ENCODE data around the gene UCK2. TPM values are rescaled to one million over a fixed set of nuclear protein-coding genes. Genes with fewer than 3 reads are reported as not detected.
A peak's percentile ranks its signal among the peaks of the same experiment; 100 is the strongest.

The UCK2 gene
- total RNA-seq, 4 donors from 2014 or later: 40.3 to 47.8 (median 42.2) TPM

DNA sequence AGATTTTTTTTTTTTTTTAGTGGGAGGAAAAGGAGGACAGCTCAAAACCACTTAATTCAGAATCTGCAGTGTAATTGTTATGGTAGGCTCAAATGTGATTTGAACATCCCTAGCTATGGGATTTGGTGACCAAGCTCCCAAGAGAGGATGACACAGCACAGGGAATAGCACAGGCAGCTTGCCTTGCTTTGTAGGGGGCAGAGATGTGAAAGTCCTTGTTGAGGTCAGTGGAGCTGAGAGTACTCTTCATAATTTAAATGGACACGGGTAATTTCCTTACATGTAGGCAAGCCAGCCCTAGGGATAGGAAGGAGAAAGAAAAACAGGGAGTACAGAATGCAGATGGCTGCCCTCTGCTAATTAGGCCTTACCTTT is 3.2 kb upstream of the UCK2 start:
- TF ChIP-seq, protein P1, sequence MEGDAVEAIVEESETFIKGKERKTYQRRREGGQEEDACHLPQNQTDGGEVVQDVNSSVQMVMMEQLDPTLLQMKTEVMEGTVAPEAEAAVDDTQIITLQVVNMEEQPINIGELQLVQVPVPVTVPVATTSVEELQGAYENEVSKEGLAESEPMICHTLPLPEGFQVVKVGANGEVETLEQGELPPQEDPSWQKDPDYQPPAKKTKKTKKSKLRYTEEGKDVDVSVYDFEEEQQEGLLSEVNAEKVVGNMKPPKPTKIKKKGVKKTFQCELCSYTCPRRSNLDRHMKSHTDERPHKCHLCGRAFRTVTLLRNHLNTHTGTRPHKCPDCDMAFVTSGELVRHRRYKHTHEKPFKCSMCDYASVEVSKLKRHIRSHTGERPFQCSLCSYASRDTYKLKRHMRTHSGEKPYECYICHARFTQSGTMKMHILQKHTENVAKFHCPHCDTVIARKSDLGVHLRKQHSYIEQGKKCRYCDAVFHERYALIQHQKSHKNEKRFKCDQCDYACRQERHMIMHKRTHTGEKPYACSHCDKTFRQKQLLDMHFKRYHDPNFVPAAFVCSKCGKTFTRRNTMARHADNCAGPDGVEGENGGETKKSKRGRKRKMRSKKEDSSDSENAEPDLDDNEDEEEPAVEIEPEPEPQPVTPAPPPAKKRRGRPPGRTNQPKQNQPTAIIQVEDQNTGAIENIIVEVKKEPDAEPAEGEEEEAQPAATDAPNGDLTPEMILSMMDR (IDR thresholded peaks at IDR 0.05): no peak
- no peak for TF ChIP-seq POLR2A (IDR thresholded peaks at IDR 0.05)
- DNase-seq (ENCODE audit: low spot score in 2 of 2): no peak
- intact Hi-C loops (cut with DNase I; ENCODE audit: low total_unique reads): no loop called here
- no peak overlapping the region for H3K4me3 ChIP-seq (ENCODE audit: low read depth, poor library complexity, severe bottlenecking)
- WGBS, 2 donors: 67 to 83% methylated on average over 1 of the region's 1 CpG

DNA sequence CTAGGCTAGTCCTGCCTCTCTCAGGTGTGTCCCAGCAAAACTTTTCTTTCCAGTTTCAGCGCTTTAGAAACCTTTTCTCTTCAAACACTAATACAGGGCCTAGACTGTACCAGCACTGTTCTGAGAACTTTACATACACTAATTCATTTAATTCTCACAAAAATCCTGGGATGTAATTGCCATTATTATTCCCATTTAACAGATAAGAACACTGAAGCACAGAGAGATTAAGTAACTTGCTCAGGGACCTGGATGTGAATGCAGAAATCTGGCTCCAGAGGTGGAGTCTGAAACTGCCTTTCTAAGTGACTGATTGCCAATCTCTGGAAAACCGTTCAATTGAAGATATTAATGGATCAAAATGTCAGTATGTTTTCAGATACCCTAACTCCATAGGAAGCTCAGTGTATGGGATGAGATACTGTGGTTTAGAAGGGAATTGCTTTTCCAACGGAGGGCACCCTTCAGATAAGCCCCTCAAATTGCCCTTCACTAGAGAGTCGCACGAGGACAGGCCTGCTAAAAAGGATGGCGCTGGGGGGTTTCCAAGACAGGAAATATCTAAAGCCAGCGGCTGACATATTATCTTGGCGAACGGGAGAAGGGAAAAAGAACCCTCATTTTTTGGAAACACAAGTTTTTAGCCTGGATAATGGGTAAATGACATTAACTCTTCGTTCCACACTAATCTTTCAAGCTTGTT is 698 bp upstream of the UCK2 start:
- no peak overlapping the region for H3K4me3 ChIP-seq (ENCODE audit: low read depth, poor library complexity, severe bottlenecking)
- intact Hi-C loops (cut with DNase I; ENCODE audit: low total_unique reads): no loop called here
- WGBS, 2 donors: 21 to 27% methylated on average over 10 of the region's 10 CpGs
- no peak for DNase-seq (ENCODE audit: low spot score in 2 of 2)
- TF ChIP-seq POLR2A (IDR thresholded peaks at IDR 0.05): no peak
- TF ChIP-seq, protein P1 (IDR thresholded peaks at IDR 0.05): no peak

DNA sequence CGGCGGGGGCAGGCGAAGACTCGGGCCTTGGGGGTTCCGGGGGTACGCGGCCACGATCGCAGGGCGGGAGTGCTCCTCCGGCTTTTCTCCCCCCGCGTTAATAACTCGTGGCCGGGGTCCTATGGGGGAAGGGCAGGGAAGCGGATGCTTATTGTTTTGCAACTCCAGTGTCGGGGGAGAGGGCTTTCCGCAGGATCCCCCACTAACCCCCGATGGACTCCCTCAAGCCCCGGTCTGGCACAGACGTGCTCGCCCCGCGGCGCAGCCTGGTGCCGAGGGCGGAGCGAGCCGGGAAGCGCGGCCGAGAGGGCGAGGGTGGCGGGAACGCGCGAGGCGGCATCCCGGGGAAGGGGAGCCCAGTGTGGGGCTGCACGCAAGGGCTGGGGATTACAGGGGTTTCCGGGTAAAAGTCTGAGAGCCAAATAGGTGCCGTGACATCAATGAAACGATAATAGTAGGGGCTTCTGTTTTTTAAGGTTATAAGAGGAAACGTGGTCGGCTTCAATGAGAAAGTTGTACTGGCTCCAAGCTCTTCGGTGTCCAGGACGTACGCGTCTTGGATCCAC is 772 bp downstream of the UCK2 start:
- no peak for DNase-seq (ENCODE audit: low spot score in 2 of 2)
- 0% methylated on average over 35 to 39 of the region's 49 CpGs for WGBS, 2 donors
- intact Hi-C loops (cut with DNase I; ENCODE audit: low total_unique reads): no loop called here
- peak overlapping the region; percentile 73 for H3K4me3 ChIP-seq (ENCODE audit: low read depth, poor library complexity, severe bottlenecking)
- TF ChIP-seq, protein P1 (IDR thresholded peaks at IDR 0.05): no peak
- no peak for TF ChIP-seq POLR2A (IDR thresholded peaks at IDR 0.05)

DNA sequence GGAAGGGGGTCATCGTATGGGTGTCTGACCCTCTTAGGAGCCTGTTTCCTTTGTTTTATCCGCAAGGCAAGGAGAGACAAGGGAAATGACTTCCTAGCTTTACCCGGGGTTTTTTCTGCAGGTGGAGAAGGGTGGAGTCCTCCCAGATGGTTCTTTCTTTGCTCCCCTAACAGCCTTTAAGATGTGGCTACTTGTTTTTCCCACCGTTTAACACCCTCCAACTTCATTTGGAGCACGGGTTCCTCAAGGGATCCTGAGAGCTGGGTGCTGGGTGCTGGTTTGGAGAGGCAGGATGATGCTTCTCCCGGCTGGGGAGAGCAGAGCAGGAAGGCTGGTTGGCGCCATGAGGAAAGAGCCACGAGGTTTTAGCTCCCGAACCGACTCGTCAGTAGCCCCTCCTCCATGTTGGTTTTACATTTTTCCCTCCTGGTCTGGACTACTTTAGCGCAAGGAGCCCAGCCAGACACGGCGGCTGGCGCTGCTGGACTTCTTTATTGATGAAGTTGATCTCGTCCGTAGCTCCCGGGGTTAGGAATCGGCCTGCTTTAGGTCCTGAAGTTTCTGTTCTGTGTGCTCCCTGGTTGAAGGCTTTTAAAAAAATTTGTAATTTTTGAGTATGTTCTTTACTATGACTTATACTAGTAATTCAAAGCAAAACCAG is 1.4 kb downstream of the UCK2 start:
- peak; percentile 28 to 87 for DNase-seq (ENCODE audit: low spot score in 2 of 2)
- TF ChIP-seq POLR2A (IDR thresholded peaks at IDR 0.05): no peak
- TF ChIP-seq, protein P1 (IDR thresholded peaks at IDR 0.05): no peak
- H3K4me3 ChIP-seq (ENCODE audit: low read depth, poor library complexity, severe bottlenecking): peak overlapping the region; percentile 73
- intact Hi-C loops (cut with DNase I; ENCODE audit: low total_unique reads): no loop called here
- WGBS, 2 donors: 1 to 2% methylated on average over 19 of the region's 19 CpGs

DNA sequence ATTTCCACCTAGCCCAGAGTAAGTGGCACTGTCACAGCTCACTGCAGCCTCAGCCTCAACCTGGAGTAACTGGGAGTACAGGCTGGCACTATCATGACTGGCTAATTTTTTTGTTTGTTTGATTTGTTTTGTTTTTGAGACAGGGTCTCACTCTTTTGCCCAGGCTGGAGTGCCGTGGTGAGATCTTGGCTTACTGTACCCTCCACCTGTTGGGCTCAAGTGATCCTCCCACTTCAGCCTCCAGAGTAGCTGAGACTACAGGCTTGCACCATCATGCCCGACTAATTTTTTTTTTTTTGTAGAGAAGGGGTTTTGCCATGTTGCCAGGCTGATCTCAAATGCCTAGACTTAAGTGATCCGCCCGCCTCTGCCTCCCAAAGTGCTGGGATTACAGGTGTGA is 2.5 kb downstream of the UCK2 start:
- intact Hi-C loops (cut with DNase I; ENCODE audit: low total_unique reads): no loop called here
- DNase-seq (ENCODE audit: low spot score in 2 of 2): no peak
- 73 to 84% methylated on average over 4 of the region's 4 CpGs for WGBS, 2 donors
- no peak overlapping the region for H3K4me3 ChIP-seq (ENCODE audit: low read depth, poor library complexity, severe bottlenecking)
- TF ChIP-seq POLR2A (IDR thresholded peaks at IDR 0.05): no peak
- TF ChIP-seq, protein P1 (IDR thresholded peaks at IDR 0.05): no peak
